GM10847 (cell line): ENCODE results near the gene UBTD1.

Source experiments
- POLR2A ChIP-seq: IDR thresholded peaks from 2 replicates; pipeline ENCODE4 v1.6.1; 2011; ENCODE audit not compliant: insufficient read length; ENCODE audit errors: extremely low read depth

Gene UBTD1, protein sequence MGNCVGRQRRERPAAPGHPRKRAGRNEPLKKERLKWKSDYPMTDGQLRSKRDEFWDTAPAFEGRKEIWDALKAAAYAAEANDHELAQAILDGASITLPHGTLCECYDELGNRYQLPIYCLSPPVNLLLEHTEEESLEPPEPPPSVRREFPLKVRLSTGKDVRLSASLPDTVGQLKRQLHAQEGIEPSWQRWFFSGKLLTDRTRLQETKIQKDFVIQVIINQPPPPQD

DNA sequence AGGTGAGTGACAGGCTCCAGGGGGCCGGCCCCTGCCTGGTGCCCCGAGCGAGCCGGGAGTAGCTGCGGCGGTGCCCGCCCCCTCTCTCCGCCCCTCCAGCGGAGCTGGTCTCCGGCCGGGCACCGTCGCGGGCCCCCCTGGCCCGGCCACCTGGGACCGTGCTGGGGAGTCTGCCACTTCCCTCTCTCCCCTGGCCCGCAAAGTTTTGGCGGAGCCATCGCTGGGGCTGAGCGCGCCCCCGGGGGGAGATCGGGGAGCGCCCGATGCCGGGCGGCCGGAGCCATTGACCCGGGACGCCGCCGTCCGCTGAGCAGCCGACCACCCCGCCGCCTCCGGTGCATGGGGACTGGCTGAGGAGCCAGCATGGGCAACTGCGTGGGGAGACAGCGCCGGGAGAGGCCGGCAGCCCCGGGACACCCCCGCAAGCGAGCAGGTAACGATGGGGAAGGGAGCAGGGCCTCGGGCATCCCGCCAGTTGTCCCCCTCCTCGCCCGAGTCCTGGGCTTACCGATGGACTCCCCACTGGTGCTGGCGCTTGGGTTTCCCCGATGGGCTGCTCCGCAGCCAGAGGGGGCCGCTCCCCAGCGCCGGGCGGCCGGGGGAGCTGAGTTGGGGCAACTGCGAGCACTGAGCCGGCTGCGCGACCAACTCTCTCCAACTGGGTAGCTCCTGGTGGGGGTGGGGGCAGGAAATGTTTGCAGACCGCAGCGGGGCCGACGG lies at the start of gene UBTD1:
Gene UBTD1 (plus strand): TSS at position 84 of the 720 bp plus-strand sequence. CDS start 280 bp downstream, at position 364.
- TF ChIP-seq POLR2A: no peak

- TF ChIP-seq POLR2A: no peak
Measured at GRCh38 chr10:97450828-97451227, 47.9 kb upstream of the UBTD1 start.

DNA sequence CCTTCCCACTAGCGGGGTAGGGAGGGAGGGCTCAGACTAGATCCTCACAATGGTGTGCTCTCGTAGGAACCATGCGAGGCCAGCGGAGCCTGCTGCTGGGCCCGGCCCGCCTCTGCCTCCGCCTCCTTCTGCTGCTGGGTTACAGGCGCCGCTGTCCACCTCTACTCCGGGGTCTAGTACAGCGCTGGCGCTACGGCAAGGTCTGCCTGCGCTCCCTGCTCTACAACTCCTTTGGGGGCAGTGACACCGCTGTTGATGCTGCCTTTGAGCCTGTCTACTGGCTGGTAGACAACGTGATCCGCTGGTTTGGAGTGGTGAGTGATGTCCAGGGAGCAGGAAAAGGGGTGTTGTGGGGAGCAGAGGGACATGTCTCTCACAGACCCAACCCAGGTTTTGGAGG lies 47.1 kb upstream of the UBTD1 start:
- no peak for TF ChIP-seq POLR2A

- TF ChIP-seq POLR2A: no peak
Measured at GRCh38 chr10:97452352-97452751, 46.4 kb upstream of the UBTD1 start.

DNA sequence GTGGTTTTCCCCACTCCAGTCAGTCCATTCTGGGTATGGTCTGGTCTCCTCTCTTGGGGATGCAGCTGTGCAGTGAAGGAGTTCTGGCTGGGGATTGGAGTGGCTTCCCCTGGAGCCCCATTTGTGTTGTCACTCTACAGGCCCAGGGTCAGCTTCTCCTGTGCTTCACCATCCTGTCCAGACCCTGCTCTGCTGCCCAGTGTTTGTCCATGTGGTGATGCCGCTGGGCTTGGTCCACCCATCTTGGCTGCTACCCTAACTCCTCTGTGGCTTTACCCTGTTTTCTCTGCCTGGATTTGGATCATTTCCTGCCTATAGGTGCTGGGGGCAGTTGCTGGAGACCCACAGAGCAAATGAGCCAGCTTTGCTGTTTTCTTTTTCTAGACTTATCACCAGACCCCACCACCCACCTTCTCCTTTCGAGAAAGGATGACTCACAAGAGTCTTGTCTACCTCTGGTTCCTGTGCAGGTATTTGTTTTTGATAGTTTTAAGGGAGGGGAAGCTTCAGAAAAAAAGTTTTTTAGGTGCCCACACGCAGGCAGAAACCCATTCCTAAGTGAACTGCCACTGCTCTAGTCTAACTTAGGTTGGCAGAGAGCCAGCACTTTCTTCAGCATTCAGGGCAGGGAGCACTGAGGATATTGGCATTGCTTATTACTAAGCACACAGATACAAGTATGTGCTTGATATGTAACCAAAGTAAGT lies 44.2 kb upstream of the UBTD1 start:
- no peak for TF ChIP-seq POLR2A

DNA sequence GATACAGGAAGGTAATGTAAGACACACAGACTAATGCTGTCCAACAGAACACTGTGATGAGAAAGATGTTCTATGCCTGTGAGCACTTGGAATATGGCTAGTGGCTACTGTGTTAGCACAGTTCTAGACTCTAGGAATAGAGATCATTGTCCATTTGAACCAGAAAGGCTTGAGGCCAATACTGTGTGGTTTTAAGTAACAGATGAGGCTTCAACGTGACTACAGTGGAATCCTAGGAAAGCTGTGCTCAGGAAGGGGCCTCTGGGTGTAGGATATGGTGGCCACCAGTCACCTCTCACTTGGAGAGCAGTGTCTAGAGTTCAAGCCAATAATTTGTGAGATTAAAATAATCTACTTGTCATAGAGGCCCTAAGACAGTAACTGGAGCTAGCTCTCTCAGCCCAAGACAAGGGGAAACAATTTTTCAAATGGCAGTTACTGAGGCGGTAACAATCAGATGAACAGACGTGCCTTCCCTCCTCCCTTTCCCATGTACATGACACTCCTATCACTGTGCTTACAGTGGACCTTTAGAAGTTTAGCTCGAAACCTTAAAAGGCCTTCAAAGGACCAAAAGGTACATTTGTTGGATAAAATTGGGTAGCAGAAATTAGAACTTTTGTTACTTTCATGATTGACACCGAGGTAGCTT lies 42.6 kb upstream of the UBTD1 start:
- no peak for TF ChIP-seq POLR2A

DNA sequence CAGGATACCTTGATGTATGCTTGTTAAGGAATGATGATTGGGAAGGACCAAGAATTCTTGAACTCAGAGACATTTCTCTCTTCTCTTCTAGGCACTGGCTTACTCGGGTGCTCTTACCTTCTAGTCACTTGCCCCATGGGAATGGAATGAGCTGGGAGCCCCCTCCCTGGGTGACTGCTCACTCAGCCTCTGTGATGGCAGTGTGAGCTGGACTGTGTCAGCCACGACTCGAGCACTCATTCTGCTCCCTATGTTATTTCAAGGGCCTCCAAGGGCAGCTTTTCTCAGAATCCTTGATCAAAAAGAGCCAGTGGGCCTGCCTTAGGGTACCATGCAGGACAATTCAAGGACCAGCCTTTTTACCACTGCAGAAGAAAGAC lies 42.0 kb upstream of the UBTD1 start:
- TF ChIP-seq POLR2A: no peak

- no peak for TF ChIP-seq POLR2A
Measured at GRCh38 chr10:97459111-97459510, 39.6 kb upstream of the UBTD1 start.

DNA sequence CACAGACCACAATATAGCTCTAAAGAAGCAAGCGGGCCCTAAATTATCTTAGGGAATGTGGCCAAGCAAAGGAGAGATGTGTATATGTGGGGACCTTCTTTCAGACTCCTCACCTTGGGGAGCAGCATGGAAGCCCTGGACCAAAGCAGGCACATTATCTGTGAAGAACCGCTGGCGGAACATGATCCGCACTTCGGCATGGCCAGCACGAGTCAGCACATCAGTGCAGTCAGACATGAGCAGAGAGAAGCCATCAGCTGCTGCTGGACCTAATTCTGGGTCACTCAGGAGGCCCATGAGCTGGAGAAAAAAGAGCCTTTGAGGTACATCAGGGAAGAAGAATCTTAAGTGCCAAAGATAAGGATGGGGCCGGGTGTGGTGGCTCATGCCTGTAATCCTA lies 38.8 kb upstream of the UBTD1 start:
- no peak for TF ChIP-seq POLR2A

- TF ChIP-seq POLR2A: no peak
Measured at GRCh38 chr10:97462309-97462708, 36.4 kb upstream of the UBTD1 start.

- no peak for TF ChIP-seq POLR2A
Measured at GRCh38 chr10:97463363-97464132, 35.2 kb upstream of the UBTD1 start.

- no peak for TF ChIP-seq POLR2A
Measured at GRCh38 chr10:97464226-97464625, 34.5 kb upstream of the UBTD1 start.

DNA sequence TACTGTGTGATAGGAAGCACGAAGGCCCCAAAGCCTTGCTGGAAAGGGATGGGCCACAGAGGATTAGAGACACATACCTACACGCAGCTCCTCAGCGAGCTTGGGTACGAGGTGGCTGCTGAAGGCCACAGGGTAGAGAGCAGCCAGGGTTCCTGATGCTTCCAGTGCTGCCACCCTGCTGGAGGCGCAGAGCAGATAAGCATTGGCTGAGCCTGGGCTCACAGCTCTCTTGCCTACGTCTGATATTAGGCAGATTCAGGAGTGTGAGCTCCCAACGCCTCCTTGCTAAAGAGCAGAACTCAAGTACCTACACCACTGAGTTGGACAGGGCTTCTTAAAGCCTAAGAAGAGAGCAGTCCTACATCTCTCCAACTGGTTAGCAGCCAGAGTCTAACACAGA lies 32.7 kb upstream of the UBTD1 start:
- TF ChIP-seq POLR2A: no peak

DNA sequence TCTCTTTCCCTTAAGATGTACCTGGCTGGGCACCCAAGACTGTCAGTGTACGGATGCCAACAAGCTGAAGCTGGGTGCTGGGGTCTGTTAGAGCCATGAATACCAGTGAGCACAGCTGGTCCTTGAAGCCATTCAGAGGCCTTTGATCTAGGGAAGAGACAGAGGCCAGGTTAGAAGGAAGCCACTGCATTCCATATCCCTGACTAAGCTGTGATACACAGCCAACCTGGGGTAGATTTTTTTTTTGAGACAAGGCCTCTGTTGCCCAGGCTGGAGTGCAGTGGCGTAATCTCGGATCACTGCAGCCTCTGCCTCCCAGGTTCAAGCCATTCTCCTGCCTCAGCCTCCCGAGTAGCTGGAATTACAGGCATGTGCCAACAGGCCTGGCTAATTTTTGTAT lies 32.0 kb upstream of the UBTD1 start:
- TF ChIP-seq POLR2A: no peak

- TF ChIP-seq POLR2A: no peak
Measured at GRCh38 chr10:97468162-97468561, 30.6 kb upstream of the UBTD1 start.
